Sigmoid colon (tissue), 4 donors: ENCODE results near the gene PSKH1.

ENCODE experiments used
- CTCF ChIP-seq, 4 experiments: fragments of 450-650 bp in 3 of 4; fragments of 200-600 bp in 1 of 4; IDR thresholded peaks; one replicate each; pipeline ENCODE4 v1.5.1; 2016 to 2019; ENCODE audit warnings: antibody characterized with exemption in 4 of 4, mild to moderate bottlenecking in 3 of 4, moderate library complexity in 2 of 4
- POLR2AphosphoS5 ChIP-seq, 4 donors: sonication (generic); formaldehyde crosslinking; IDR thresholded peaks; one replicate each; pipeline ENCODE4 v1.6.1; 2017; ENCODE audit warnings: antibody characterized with exemption in 4 of 4

GRCh38 chr16:67857547-67858233 lies 35.4 kb upstream of the PSKH1 start:
- no peak for TF ChIP-seq CTCF (IDR thresholded peaks at IDR 0.05)
- TF ChIP-seq POLR2AphosphoS5 (IDR thresholded peaks at IDR 0.05) = peak in 3 of 4 donors; percentile 14 to 57 (median 24)
